PC-3 (cell line): ENCODE results near the gene GSTO2.

Experiments
- EZH2 ChIP-seq: fragments of 300-600 bp; sonication (generic); IDR thresholded peaks from one replicate; pipeline ENCODE4 v1.6.1; 2017; ENCODE audit warnings: antibody characterized with exemption, mild to moderate bottlenecking, low read length; ENCODE audit not compliant: unreplicated experiment
- EZH2phosphoT487 ChIP-seq: fragments of 300-600 bp; sonication (generic); IDR thresholded peaks from 2 replicates; pipeline ENCODE4 v1.6.1; 2018; ENCODE audit warnings: mild to moderate bottlenecking, antibody characterized with exemption, low read length, borderline replicate concordance
- TF ChIP-seq, protein P1 (sequence below): fragments of 300-600 bp; sonication (generic); conservative IDR thresholded peaks from 2 replicates; pipeline ENCODE4 v1.5.1; 2017; ENCODE audit warnings: antibody characterized with exemption, low read depth, mild to moderate bottlenecking, low read length

DNA sequence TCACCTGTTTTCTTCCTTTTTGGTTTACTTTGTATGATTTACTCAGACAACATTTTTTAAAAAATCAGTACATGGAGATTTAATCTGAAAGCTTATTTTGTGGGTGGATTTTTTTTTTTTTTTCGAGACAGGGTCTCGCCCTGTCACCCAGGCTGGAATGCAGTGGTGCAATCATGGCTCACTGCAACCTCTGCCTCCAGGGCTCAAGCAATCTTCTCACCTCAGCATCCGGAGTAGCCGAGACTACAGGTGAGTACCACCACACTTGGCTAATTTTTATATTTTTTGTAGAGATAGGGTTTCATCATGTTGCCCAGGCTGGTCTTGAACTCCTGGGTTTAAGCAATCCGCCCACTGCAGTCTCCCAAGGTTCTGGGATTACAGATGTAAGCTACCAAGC, 11.7 kb upstream of the GSTO2 start:
- TF ChIP-seq, protein P1, sequence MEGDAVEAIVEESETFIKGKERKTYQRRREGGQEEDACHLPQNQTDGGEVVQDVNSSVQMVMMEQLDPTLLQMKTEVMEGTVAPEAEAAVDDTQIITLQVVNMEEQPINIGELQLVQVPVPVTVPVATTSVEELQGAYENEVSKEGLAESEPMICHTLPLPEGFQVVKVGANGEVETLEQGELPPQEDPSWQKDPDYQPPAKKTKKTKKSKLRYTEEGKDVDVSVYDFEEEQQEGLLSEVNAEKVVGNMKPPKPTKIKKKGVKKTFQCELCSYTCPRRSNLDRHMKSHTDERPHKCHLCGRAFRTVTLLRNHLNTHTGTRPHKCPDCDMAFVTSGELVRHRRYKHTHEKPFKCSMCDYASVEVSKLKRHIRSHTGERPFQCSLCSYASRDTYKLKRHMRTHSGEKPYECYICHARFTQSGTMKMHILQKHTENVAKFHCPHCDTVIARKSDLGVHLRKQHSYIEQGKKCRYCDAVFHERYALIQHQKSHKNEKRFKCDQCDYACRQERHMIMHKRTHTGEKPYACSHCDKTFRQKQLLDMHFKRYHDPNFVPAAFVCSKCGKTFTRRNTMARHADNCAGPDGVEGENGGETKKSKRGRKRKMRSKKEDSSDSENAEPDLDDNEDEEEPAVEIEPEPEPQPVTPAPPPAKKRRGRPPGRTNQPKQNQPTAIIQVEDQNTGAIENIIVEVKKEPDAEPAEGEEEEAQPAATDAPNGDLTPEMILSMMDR: no peak
- TF ChIP-seq EZH2 (no peak), EZH2phosphoT487 (no peak)
